Suprapubic skin (tissue), 4 donors: ENCODE measurements around the gene LCN12. TPM values are rescaled to one million over a fixed set of nuclear protein-coding genes. Genes with fewer than 3 reads are reported as not detected.
A peak's percentile ranks its signal among the peaks of the same experiment; 100 is the strongest.

Source experiments
- DNase-seq, 2 donors: peaks; one replicate each; pipeline ENCODE4 v3.0.0-alpha.2; 2019; ENCODE audit warnings: low spot score in 2 of 2
- H3K27ac ChIP-seq: fragments of 200-600 bp; sonication (generic); one replicate; pipeline ENCODE4 v1.5.1; 2019
- H3K27me3 ChIP-seq: fragments of 200-600 bp; sonication (generic); one replicate; pipeline ENCODE4 v1.5.1; 2019
- H3K36me3 ChIP-seq: fragments of 200-600 bp; sonication (generic); one replicate; pipeline ENCODE4 v1.5.1; 2019
- H3K4me1 ChIP-seq: fragments of 200-600 bp; sonication (generic); one replicate; pipeline ENCODE4 v1.5.1; 2019
- H3K4me3 ChIP-seq: fragments of 200-600 bp; sonication (generic); one replicate; pipeline ENCODE4 v1.5.1; 2019; ENCODE audit warnings: mild to moderate bottlenecking
- H3K9me3 ChIP-seq: fragments of 200-600 bp; sonication (generic); one replicate; pipeline ENCODE4 v1.5.1; 2019
- EP300 ChIP-seq: sonication (generic); formaldehyde crosslinking; IDR thresholded peaks from one replicate; pipeline ENCODE4 v1.6.1; 2017; ENCODE audit warnings: antibody characterized with exemption
- POLR2A ChIP-seq, 2 donors: fragments of 450-650 bp; IDR thresholded peaks; one replicate each; pipeline ENCODE4 v1.6.1; 2017; ENCODE audit warnings: antibody characterized with exemption in 2 of 2, mild to moderate bottlenecking in 2 of 2, moderate library complexity in 2 of 2
- POLR2AphosphoS5 ChIP-seq, 3 donors: sonication (generic); formaldehyde crosslinking; IDR thresholded peaks; one replicate each; pipeline ENCODE4 v1.6.1; 2017; ENCODE audit warnings: antibody characterized with exemption in 3 of 3
- WGBS: methylation state at CpG from one replicate; pipeline ENCODE4 v1.1.5; 2018; 5-methylcytosine and 5-hydroxymethylcytosine counted together
- total RNA-seq, 4 donors: library from RNA; depleted of rRNA; stranded (reverse); fragments of >200 nt; gene quantifications; one replicate each; pipeline ENCODE4 v1.1.0, GENCODE V29; 2016
- TF ChIP-seq, protein P1 (sequence below), 2 donors: fragments of 200-600 bp in 1 of 2; fragments of 450-650 bp in 1 of 2; sonication (generic) in 1 of 2; IDR thresholded peaks; one replicate each; pipeline ENCODE4 v1.5.1; 2016 to 2019; ENCODE audit warnings: antibody characterized with exemption in 2 of 2, mild to moderate bottlenecking in 1 of 2, moderate library complexity in 1 of 2

Gene LCN12
- total RNA-seq, 4 donors from 2014 or later = 3.7 TPM; not detected in 3

DNA sequence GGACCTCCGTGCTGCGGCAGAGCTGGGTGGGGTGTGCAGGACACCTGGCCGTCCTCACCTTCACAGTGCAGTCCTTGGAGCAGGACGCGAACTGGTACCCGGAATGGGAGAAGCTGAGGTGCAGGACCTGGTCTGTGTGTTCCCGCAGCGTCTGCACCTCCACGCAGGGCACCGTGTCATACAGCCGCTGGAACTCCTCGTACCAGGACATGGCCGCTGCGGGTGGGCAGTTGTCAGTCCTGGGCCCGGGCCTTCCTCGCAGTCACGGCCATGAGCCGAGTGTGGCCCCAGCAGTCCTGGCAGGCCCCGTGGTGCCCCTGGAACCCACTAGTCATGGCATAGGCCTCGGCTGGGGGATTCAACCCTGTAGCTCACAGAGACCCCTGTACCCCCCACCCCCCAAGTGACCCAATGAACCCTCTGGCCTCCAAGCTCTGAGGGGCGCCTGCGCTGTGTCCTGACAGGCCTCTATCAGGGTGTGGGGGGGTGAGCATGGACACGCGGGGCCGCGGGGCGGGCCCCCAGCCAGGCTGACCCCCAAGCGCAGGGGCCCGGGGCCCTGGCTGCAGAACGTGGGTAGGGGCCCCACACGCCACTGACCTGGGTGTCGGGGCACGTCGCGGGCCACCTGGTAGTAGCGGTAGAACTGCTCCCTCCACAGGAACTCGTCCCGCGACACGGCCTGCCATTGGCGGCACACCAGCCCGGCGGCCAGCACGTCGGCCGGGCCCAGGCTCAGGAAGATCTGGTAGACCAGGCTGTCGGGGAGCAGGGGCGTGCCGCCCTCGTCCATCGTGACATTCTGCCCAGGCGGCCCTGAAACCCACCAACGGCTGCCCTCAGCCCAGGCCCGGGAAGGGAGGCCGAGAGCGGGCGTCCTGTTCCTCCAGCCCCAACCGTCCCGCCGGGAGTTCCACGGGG lies 8.5 kb upstream of the LCN12 start:
- peak; percentile 76 to 79 for DNase-seq

DNA sequence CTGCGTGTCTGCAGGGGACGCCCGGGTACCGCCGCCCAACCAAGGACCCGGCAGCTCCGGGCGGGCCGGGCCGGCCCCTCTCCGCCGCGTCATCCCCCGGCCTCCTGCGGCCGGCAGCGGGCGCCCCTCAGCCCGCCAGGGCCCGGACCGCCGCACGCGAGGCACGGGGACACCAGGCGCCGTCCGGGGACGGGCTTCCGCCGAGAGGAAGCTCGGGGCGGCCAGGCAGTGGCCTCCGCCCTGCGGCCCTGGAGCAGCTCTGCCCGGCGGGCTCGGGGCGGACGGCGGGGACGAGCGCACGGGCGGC lies 7.9 kb upstream of the LCN12 start:
- H3K4me3 ChIP-seq = peak overlapping the region; percentile 83
- H3K4me1 ChIP-seq = peaks cover 36% of the 10 kb centered on the region
- WGBS = no CpG with 5 or more reads among the region's 45 CpGs
- no peaks in the 10 kb centered on the region for H3K27me3 ChIP-seq
- H3K9me3 ChIP-seq = no peaks in the 10 kb centered on the region
- TF ChIP-seq POLR2AphosphoS5 (IDR thresholded peaks at IDR 0.05) = no peak
- TF ChIP-seq, protein P1, sequence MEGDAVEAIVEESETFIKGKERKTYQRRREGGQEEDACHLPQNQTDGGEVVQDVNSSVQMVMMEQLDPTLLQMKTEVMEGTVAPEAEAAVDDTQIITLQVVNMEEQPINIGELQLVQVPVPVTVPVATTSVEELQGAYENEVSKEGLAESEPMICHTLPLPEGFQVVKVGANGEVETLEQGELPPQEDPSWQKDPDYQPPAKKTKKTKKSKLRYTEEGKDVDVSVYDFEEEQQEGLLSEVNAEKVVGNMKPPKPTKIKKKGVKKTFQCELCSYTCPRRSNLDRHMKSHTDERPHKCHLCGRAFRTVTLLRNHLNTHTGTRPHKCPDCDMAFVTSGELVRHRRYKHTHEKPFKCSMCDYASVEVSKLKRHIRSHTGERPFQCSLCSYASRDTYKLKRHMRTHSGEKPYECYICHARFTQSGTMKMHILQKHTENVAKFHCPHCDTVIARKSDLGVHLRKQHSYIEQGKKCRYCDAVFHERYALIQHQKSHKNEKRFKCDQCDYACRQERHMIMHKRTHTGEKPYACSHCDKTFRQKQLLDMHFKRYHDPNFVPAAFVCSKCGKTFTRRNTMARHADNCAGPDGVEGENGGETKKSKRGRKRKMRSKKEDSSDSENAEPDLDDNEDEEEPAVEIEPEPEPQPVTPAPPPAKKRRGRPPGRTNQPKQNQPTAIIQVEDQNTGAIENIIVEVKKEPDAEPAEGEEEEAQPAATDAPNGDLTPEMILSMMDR (IDR thresholded peaks at IDR 0.05) = no peak
- TF ChIP-seq EP300 = no peak
- H3K27ac ChIP-seq = peak overlapping the region; percentile 86
- no peak for DNase-seq
- peaks cover 39% of the 10 kb centered on the region for H3K36me3 ChIP-seq

More for the DNA sequence above, 8.5 kb upstream of the LCN12 start:
- no CpG with 5 or more reads among the region's 61 CpGs for WGBS
- H3K27ac ChIP-seq = peak overlapping the region; percentile 86
- TF ChIP-seq POLR2A (IDR thresholded peaks at IDR 0.05) (no peak), EP300 (no peak), POLR2AphosphoS5 (IDR thresholded peaks at IDR 0.05) (no peak)
- TF ChIP-seq, protein P1 (IDR thresholded peaks at IDR 0.05) = no peak
- H3K36me3 ChIP-seq = peaks cover 40% of the 10 kb centered on the region
- peaks cover 35% of the 10 kb centered on the region for H3K4me1 ChIP-seq
- H3K9me3 ChIP-seq = no peaks in the 10 kb centered on the region
- peak overlapping the region; percentile 83 for H3K4me3 ChIP-seq
- no peaks in the 10 kb centered on the region for H3K27me3 ChIP-seq

DNA sequence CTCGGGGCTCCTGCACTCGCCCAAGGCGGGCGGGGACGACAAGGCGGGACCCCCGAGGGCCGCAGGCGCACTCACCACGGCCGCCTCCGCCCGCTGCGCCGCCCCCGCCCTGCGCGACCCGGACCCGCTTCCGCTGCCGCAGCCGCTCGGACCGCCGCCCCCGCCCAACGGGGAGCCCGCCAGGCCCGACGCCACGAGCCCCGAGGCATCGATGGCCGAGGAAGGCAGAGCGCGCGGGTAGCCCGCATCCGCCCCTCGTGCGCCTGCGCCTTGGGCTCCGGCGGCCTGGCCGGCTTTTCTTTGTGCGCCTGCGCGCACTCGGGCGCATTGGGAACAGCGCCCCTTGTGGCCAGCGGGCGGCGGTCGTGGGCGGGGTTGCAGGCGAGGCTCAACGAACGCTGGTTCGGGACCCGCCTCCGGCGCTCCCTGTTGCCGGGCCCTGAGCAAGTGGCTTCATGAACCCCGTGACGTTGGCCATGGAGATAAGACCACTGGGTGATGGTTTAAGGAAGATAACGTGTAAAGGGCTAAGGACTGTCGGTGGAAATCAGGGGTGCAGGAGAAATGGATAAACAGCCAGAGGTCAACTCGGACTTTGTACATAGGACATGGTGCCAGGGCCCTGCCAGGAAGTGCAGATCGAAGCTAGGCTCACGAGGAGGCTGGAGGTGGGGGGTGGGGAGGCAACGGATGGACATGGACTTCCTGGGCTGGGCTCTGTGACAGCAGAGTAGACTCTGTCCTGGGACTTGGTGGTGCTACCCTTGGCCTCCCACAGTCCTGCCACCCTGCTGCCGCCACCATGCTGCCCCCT lies 7.3 kb upstream of the LCN12 start, which contains the start of the genes C8G and FBXW5:
TSS of gene C8G (plus strand) at position 725 of the 814 bp plus-strand sequence. CDS start at position 803, 78 bp downstream.
TSS of gene FBXW5 (minus strand) at position 220 of the 814 bp plus-strand sequence. CDS start 655 bp downstream, outside the sequence.
- Histone ChIP-seq H3K36me3 (peaks cover 33% of the 10 kb centered on the region), H3K9me3 (no peaks in the 10 kb centered on the region), H3K4me3 (peak within 1 kb of the TSS; percentile 83), H3K27ac (peak within 1 kb of the TSS; percentile 86), H3K27me3 (no peaks in the 10 kb centered on the region), H3K4me1 (peaks cover 41% of the 10 kb centered on the region)
- 20% methylated on average over 12 of the region's 74 CpGs for WGBS
- TF ChIP-seq POLR2AphosphoS5 (IDR thresholded peaks at IDR 0.05) (peak in 1 of 3 donors; percentile 23), EP300 (no peak), POLR2A (IDR thresholded peaks at IDR 0.05) (peak in 1 of 2 donors; percentile 56)
- TF ChIP-seq, protein P1 (IDR thresholded peaks at IDR 0.05) = peak; percentile 97 to 100
- peak; percentile 95 for DNase-seq

DNA sequence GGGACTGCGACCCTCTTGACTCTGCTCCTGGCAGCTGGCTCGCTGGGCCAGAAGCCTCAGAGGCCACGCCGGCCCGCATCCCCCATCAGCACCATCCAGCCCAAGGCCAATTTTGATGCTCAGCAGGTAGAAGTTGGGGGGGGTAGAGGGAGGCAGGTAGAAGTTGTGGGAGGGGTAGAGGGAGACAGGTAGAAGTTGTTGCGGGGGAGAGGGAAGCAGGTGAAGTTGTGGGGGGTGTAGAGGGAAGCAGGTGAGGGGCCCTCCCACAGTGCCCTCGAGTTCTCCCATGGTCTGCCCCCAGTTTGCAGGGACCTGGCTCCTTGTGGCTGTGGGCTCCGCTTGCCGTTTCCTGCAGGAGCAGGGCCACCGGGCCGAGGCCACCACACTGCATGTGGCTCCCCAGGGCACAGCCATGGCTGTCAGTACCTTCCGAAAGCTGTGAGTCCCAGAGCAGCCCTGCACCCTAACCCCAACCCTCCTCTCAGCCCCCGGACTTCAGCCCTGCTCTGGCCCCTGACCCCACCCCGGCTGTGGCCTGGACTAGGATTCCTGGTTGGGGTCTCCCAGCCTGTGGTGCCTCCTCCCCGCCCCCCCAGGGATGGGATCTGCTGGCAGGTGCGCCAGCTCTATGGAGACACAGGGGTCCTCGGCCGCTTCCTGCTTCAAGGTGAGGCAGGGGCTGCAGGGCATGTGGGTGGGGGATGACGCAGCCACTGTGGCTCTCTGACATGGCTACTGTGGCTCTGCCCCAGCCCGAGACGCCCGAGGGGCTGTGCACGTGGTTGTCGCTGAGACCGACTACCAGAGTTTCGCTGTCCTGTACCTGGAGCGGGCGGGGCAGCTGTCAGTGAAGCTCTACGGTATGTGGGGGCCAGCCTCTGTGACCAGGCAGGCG lies 6.5 kb upstream of the LCN12 start:
- H3K9me3 ChIP-seq = no peaks in the 10 kb centered on the region
- H3K27me3 ChIP-seq = no peaks in the 10 kb centered on the region
- H3K4me1 ChIP-seq = peaks cover 48% of the 10 kb centered on the region
- peaks cover 25% of the 10 kb centered on the region for H3K36me3 ChIP-seq
- WGBS = 79% methylated on average over 17 of the region's 30 CpGs
- TF ChIP-seq, protein P1 (IDR thresholded peaks at IDR 0.05) = no peak
- TF ChIP-seq POLR2AphosphoS5 (IDR thresholded peaks at IDR 0.05) (no peak), EP300 (no peak), POLR2A (IDR thresholded peaks at IDR 0.05) (no peak)
- peak in 1 of 2 donors; percentile 68 for DNase-seq
- no peak overlapping the region for H3K4me3 ChIP-seq
- H3K27ac ChIP-seq = no peak overlapping the region
